SK-N-SH treated with all-trans-retinoic acid at 6 μM for 48 hours (cell line): ENCODE results near the gene NCBP3.
"Not testable (repeated sequence)": the region's sequence is repeated elsewhere in the genome, so short reads cannot be mapped to it uniquely, and the experiment has no call there.

ENCODE experiments used
- ATAC-seq: fragments of 200-7000 bp; cut with Tn5 transposase; 3 replicates; pipeline ENCODE4 v1.9.1; 2020; ENCODE audit warnings: mild to moderate bottlenecking, moderate library complexity
- ARNTL ChIP-seq: fragments of 450-650 bp; formaldehyde crosslinking; IDR thresholded peaks from 2 replicates; pipeline ENCODE4 v1.5.0; 2020; ENCODE audit warnings: low read depth, mild to moderate bottlenecking, moderate library complexity, borderline replicate concordance
- CREB5 ChIP-seq: fragments of 250-450 bp; sonication (Bioruptor Pico); IDR thresholded peaks from 2 replicates; pipeline ENCODE4 v1.5.1; 2020; ENCODE audit warnings: low read depth, mild to moderate bottlenecking, moderate library complexity
- CSDC2 ChIP-seq: fragments of 250-450 bp; sonication (Bioruptor Pico); IDR thresholded peaks from 2 replicates; pipeline ENCODE4 v1.5.0; 2020; ENCODE audit warnings: mild to moderate bottlenecking, moderate library complexity
- CSRNP3 ChIP-seq: fragments of 250-450 bp; sonication (Bioruptor Pico); IDR thresholded peaks from 2 replicates; pipeline ENCODE4 v1.5.1; 2021; ENCODE audit warnings: mild to moderate bottlenecking, moderate library complexity
- ESRRG ChIP-seq: fragments of 250-450 bp; sonication (Bioruptor Pico); IDR thresholded peaks from 2 replicates; pipeline ENCODE4 v1.6.1; 2021; ENCODE audit warnings: mild to moderate bottlenecking
- ISL1 ChIP-seq: fragments of 250-450 bp; sonication (Bioruptor Pico); IDR thresholded peaks from 2 replicates; pipeline ENCODE4 v2.1.2; 2022; ENCODE audit warnings: mild to moderate bottlenecking, moderate library complexity
- PATZ1 ChIP-seq: fragments of 250-450 bp; sonication (Bioruptor Pico); IDR thresholded peaks from 2 replicates; pipeline ENCODE4 v1.8.0; 2020; ENCODE audit warnings: mild to moderate bottlenecking, moderate library complexity, borderline replicate concordance
- PPARA ChIP-seq: fragments of 250-450 bp; sonication (Bioruptor Pico); IDR thresholded peaks from 2 replicates; pipeline ENCODE4 v1.5.0; 2020; ENCODE audit warnings: mild to moderate bottlenecking, borderline replicate concordance
- SNAI2 ChIP-seq: fragments of 250-450 bp; sonication (Bioruptor Pico); IDR thresholded peaks from 2 replicates; pipeline ENCODE4 v1.5.0; 2020; ENCODE audit warnings: mild to moderate bottlenecking, moderate library complexity
- TSHZ2 ChIP-seq: fragments of 250-450 bp; sonication (Bioruptor Pico); IDR thresholded peaks from 2 replicates; pipeline ENCODE4 v1.5.0; 2020; ENCODE audit warnings: mild to moderate bottlenecking, moderate library complexity
- ZC3H10 ChIP-seq: fragments of 250-450 bp; sonication (Bioruptor Pico); IDR thresholded peaks from 2 replicates; pipeline ENCODE4 v1.5.1; 2021; ENCODE audit warnings: mild to moderate bottlenecking, moderate library complexity
- ZFP3 ChIP-seq: fragments of 250-450 bp; sonication (Bioruptor Pico); IDR thresholded peaks from 2 replicates; pipeline ENCODE4 v1.5.0; 2020; ENCODE audit warnings: mild to moderate bottlenecking, moderate library complexity
- ZNF8 ChIP-seq: fragments of 450-650 bp; formaldehyde crosslinking; IDR thresholded peaks from 2 replicates; pipeline ENCODE4 v1.5.0; 2020; ENCODE audit warnings: mild to moderate bottlenecking, moderate library complexity

NCBP3 gene

GRCh38 chr17:3795390-3796102 is 50.5 kb downstream of the NCBP3 start (continued):
- TF ChIP-seq PPARA (CRISPR knock-in tag): no peak
- TF ChIP-seq CSRNP3 (CRISPR knock-in tag): no peak
- TF ChIP-seq ZC3H10 (CRISPR knock-in tag): no peak
- TF ChIP-seq, all 23 proteins: peak for 0

- peak; percentile 47 for ATAC-seq
- TF ChIP-seq CSDC2 (CRISPR knock-in tag) (no peak), CREB5 (CRISPR knock-in tag) (no peak), ARNTL (CRISPR knock-in tag) (no peak), ESRRG (CRISPR knock-in tag) (no peak), PATZ1 (CRISPR knock-in tag) (no peak), ZC3H10 (CRISPR knock-in tag) (no peak), ZFP3 (peak; percentile 49; the same call in 1 of the 2 replicates), ISL1 (CRISPR knock-in tag) (no peak)
- TF ChIP-seq, all 23 proteins: peak for 1
These were observed 51.3 kb downstream of the NCBP3 start for GRCh38 chr17:3794557-3795389.

GRCh38 chr17:3794152-3794551 is 51.9 kb downstream of the NCBP3 start:
- not testable (repeated sequence) for ATAC-seq

GRCh38 chr17:3793258-3793657 is 52.8 kb downstream of the NCBP3 start:
- ATAC-seq: not testable (repeated sequence)

GRCh38 chr17:3792481-3792880 is 53.6 kb downstream of the NCBP3 start:
- ATAC-seq: no peak
- no peak for TF ChIP-seq CSRNP3 (CRISPR knock-in tag)
- TF ChIP-seq SNAI2 (CRISPR knock-in tag): no peak
- no peak for TF ChIP-seq ESRRG (CRISPR knock-in tag)
- TF ChIP-seq, all 23 proteins: peak for 0

- TF ChIP-seq TSHZ2 (CRISPR knock-in tag) (no peak), ZNF8 (CRISPR knock-in tag) (no peak), SNAI2 (CRISPR knock-in tag) (no peak), ISL1 (CRISPR knock-in tag) (no peak), PPARA (CRISPR knock-in tag) (no peak)
- ATAC-seq: no peak
These were observed 57.8 kb downstream of the NCBP3 start for GRCh38 chr17:3788200-3788599.

- not testable (repeated sequence) for ATAC-seq
These were observed 60.7 kb downstream of the NCBP3 start for GRCh38 chr17:3785323-3785722.
